Right lobe of liver (tissue), 4 donors: Measurements from ENCODE around the gene PRSS8.

ENCODE experiments used
- CTCF ChIP-seq, 4 donors: fragments of 200-600 bp in 3 of 4; fragments of 450-650 bp in 1 of 4; IDR thresholded peaks; one replicate each; pipeline versions ENCODE4 v1.5.1 to v1.8.0; 2016 to 2022; ENCODE audit warnings: antibody characterized with exemption in 4 of 4, mild to moderate bottlenecking in 2 of 4
- POLR2A ChIP-seq: fragments of 450-650 bp; IDR thresholded peaks from one replicate; pipeline ENCODE4 v1.6.1; 2017; ENCODE audit warnings: antibody characterized with exemption, mild to moderate bottlenecking
- donor health status: DM: no; HTN: no; CAD: no.
- donor health status: DM: no; HTN: no; CAD: no.
- donor health status: DM: no; HTN: yes; CAD: no.

- TF ChIP-seq CTCF (IDR thresholded peaks at IDR 0.05), result no peak
- no peak for TF ChIP-seq POLR2A
Measured at GRCh38 chr16:31094088-31094423, 41.5 kb downstream of the PRSS8 start.
